ENCODE measurements around the gene XIRP1.

DNA sequence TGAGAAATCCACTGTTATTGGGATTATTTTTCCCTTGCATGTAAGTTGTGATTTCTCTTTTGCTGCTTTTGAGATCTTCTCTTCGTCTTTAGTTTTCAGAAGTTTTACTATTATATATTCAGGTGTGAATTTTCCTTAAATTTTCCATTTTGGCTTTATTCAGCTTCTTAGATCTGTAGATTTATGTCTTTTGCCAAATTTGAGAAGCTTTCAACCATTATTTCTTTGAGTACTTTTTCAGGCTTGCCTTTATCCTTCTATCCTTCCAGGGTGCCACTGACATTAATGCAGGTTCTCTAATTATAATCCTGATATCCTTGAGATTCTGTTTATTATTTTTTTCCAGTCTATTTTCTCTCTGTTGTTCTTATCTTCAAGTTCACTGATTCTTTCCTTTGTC lies 38.1 kb upstream of the XIRP1 start:
- TF ChIP-seq, protein P1, sequence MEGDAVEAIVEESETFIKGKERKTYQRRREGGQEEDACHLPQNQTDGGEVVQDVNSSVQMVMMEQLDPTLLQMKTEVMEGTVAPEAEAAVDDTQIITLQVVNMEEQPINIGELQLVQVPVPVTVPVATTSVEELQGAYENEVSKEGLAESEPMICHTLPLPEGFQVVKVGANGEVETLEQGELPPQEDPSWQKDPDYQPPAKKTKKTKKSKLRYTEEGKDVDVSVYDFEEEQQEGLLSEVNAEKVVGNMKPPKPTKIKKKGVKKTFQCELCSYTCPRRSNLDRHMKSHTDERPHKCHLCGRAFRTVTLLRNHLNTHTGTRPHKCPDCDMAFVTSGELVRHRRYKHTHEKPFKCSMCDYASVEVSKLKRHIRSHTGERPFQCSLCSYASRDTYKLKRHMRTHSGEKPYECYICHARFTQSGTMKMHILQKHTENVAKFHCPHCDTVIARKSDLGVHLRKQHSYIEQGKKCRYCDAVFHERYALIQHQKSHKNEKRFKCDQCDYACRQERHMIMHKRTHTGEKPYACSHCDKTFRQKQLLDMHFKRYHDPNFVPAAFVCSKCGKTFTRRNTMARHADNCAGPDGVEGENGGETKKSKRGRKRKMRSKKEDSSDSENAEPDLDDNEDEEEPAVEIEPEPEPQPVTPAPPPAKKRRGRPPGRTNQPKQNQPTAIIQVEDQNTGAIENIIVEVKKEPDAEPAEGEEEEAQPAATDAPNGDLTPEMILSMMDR (IDR thresholded peaks at IDR 0.05), result no peak
- TF ChIP-seq POLR2A (IDR thresholded peaks at IDR 0.05), result no peak

All from esophagus squamous epithelium (tissue), 4 donors.